AG09319 (cell line): ENCODE measurements around the gene CDCA3.
A peak's percentile ranks its signal among the peaks of the same experiment; 100 is the strongest.

ENCODE experiments used
- DNase-seq: peaks from one replicate; pipeline ENCODE4 v3.0.0-alpha.2; 2010; ENCODE audit warnings: low read depth; ENCODE audit errors: extremely low read depth
- CTCF ChIP-seq: IDR thresholded peaks from 2 replicates; pipeline ENCODE4 v1.5.1; 2011; ENCODE audit warnings: low read depth, mild to moderate bottlenecking, inconsistent platforms, low read length, moderate library complexity

CDCA3 gene

GRCh38 chr12:6827982-6828780 lies 22.9 kb downstream of the CDCA3 start, which contains the start of gene P3H3:
TSS of gene P3H3 (plus strand) at chr12:6828407. CDS start at chr12:6828441, 34 bp downstream.
- TF ChIP-seq CTCF = no peak; the same call in 1 of the 2 replicates
- DNase-seq = no peak

DNA sequence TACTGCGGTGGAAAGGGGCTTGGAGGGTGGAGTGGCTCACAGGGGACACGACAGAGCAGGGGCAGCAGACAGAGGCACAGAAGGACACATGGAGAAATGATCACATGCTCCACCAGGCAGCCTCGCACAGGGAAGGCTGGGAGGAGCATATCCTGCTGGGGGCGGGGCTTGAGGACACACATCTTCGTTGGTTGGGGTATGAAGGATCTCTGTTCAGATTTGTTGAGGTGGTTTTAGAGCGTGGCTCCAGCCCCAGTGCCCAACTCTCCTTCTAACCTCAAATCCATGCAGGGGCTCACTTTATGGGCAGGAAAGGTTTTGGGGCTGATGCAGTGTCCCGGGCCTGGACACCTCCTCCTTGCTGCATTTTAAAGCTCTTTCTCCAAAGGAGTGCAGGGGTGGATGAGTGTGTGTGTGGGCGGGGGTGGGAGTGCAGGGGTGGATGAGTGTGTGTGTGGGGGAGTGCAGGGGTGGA lies 23.6 kb downstream of the CDCA3 start:
- no peak for TF ChIP-seq CTCF
- DNase-seq = peak; percentile 35

- no peak for DNase-seq
- no peak for TF ChIP-seq CTCF
Observed at GRCh38 chr12:6826734-6827436, 24.2 kb downstream of the CDCA3 start.

GRCh38 chr12:6826125-6826733 lies 24.9 kb downstream of the CDCA3 start:
- no peak for DNase-seq
- no peak for TF ChIP-seq CTCF

DNA sequence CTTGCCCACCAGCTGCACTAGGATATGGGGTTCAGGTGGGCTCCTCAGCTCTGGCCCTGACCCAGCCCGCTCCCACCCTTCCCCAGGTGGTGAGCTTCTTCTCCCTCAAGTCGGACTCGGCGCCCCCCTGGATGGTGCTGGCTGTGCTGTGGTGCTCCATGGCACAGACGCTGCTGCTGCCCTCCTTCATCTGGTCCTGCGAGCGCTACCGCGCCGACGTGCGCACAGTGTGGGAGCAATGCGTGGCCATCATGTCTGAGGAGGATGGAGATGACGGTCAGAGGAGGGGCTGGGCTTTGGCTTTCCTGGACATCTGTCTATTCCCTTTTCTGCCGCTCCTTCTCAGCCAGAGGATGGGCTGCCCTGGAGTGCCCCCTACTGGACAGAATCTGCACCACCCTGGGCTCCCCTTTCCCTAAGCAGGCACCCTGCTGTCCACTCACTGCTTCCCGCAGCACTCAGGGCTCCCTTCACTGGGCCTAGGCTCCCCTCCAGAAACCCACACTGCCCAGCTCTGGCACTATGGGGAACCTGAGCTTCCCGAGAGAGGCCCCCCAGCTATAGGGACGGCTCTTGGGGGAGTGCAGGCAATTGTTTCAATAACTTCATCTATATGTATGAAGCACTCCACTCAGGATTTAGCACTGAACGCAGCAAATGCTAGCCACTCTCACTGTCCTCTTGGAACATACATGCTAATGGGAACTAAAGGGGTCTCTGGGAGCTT lies 25.5 kb downstream of the CDCA3 start:
- DNase-seq = peak; percentile 60
- TF ChIP-seq CTCF = peak; percentile 94

DNA sequence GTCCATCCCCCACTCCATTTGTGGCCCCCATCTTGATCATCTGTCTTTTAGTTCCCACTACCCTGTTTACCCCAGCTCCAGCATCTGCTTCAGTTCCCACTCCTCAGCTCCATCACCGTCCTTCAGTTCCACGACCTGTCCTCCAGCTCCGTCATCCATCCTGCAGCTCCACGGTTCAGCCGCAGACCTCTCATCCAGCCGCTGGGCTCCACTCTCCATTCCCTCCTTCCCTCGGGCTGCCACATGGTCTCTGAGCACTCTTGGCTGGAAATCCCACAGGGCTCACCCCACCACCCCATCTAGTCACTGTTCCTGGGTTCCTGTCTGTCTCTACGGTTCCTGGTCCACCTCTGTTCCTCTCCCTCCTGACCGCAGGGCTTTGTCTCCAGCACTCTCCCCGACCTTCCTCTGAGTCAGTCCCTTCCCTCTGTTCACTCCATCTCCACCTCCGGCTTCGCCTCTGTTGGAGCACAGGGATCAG lies 26.1 kb downstream of the CDCA3 start:
- TF ChIP-seq CTCF = no peak
- no peak for DNase-seq
